Hepatocyte (in vitro differentiated cells): Measurements from ENCODE around the gene ACAD8. TPM values are rescaled to one million over a fixed set of nuclear protein-coding genes. Genes with fewer than 3 reads are reported as not detected.

Experiments used
- DNase-seq: peaks from one replicate; pipeline ENCODE4 v3.0.0-alpha.2; 2016; ENCODE audit warnings: low spot score
- H2AFZ ChIP-seq: fragments of 200-600 bp; sonication (generic); 2 replicates; pipeline ENCODE4 v1.6.0; 2016; ENCODE audit warnings: antibody characterized with exemption, mild to moderate bottlenecking
- H3K27ac ChIP-seq: fragments of 200-600 bp; sonication (generic); 2 replicates; pipeline ENCODE4 v1.5.1; 2016; ENCODE audit warnings: mild to moderate bottlenecking
- H3K27me3 ChIP-seq: fragments of 200-600 bp; sonication (generic); 2 replicates; pipeline ENCODE4 v1.6.1; 2016
- H3K36me3 ChIP-seq: fragments of 200-600 bp; sonication (generic); replicated peaks from 2 replicates; pipeline ENCODE4 v1.5.1; 2016; ENCODE audit warnings: low read depth; ENCODE audit not compliant: insufficient read depth
- H3K4me1 ChIP-seq: fragments of 200-600 bp; sonication (generic); 2 replicates; pipeline ENCODE4 v1.5.1; 2016; ENCODE audit warnings: mild to moderate bottlenecking, moderate library complexity; ENCODE audit not compliant: insufficient read depth
- H3K4me2 ChIP-seq: fragments of 200-600 bp; sonication (generic); 2 replicates; pipeline ENCODE4 v1.6.0; 2016
- H3K4me3 ChIP-seq: fragments of 200-600 bp; sonication (generic); 2 replicates; pipeline ENCODE4 v1.5.1; 2016; ENCODE audit warnings: mild to moderate bottlenecking
- H3K79me2 ChIP-seq: fragments of 200-600 bp; sonication (generic); 2 replicates; pipeline ENCODE4 v1.6.0; 2017; ENCODE audit warnings: mild to moderate bottlenecking
- H3K9me2 ChIP-seq: fragments of 200-600 bp; sonication (generic); replicated peaks from 2 replicates; pipeline ENCODE4 v1.6.0; 2017; ENCODE audit warnings: mild to moderate bottlenecking; ENCODE audit not compliant: insufficient read depth
- H3K9me3 ChIP-seq: fragments of 200-600 bp; sonication (generic); 2 replicates; pipeline ENCODE4 v1.5.1; 2016; ENCODE audit warnings: low read depth, mild to moderate bottlenecking
- H4K20me1 ChIP-seq: fragments of 200-600 bp; sonication (generic); 2 replicates; pipeline ENCODE4 v1.6.0; 2016; ENCODE audit warnings: mild to moderate bottlenecking; ENCODE audit not compliant: insufficient read depth, poor library complexity, severe bottlenecking
- CTCF ChIP-seq: fragments of 200-600 bp; sonication (generic); IDR thresholded peaks from 2 replicates; pipeline ENCODE4 v1.5.1; 2016; ENCODE audit warnings: antibody characterized with exemption, mild to moderate bottlenecking; ENCODE audit not compliant: poor library complexity
- EZH2 ChIP-seq: fragments of 200-600 bp; sonication (generic); IDR thresholded peaks from 2 replicates; pipeline ENCODE4 v1.6.1; 2016; ENCODE audit warnings: antibody characterized with exemption, mild to moderate bottlenecking, borderline replicate concordance
- EZH2phosphoT487 ChIP-seq: fragments of 200-600 bp; sonication (generic); IDR thresholded peaks from one replicate; pipeline ENCODE4 v1.6.1; 2018; ENCODE audit warnings: antibody characterized with exemption, mild to moderate bottlenecking, low read depth, moderate library complexity; ENCODE audit not compliant: unreplicated experiment, severe bottlenecking
- WGBS: methylation state at CpG from one replicate; pipeline ENCODE4 v1.1.6; 2016; ENCODE audit warnings: low lambda C conversion rate; ENCODE audit errors: missing lambda C conversion rate; 5-methylcytosine and 5-hydroxymethylcytosine counted together
- polyA plus RNA-seq: library from polyadenylated mRNA; unstranded; fragments of >200 nt; fragmentation: Nextera tagmentation; extraction: Ambion mirVana; gene quantifications from 2 replicates; pipeline ENCODE4 v1.2.1, GENCODE V29; 2016
- total RNA-seq: library from RNA; depleted of rRNA; stranded (reverse); fragments of >200 nt; gene quantifications from 2 replicates; pipeline ENCODE4 v1.2.3, GENCODE V29; 2014

ACAD8 gene
- total and polyA plus RNA-seq, 2 experiments from 2014 or later: 18.9 to 19.6 TPM

- no peaks in the 10 kb centered on the region for H3K27me3 ChIP-seq
- no peaks in the 10 kb centered on the region for H3K9me2 ChIP-seq
- H2AFZ ChIP-seq: peak overlapping the region; percentile 47
- H3K36me3 ChIP-seq: no peaks in the 10 kb centered on the region
- no peak for DNase-seq
- 4% methylated on average over 5 of the region's 5 CpGs for WGBS
- H4K20me1 ChIP-seq: peaks cover 18% of the 10 kb centered on the region
- no peak overlapping the region for H3K27ac ChIP-seq
- peak overlapping the region; percentile 59 for H3K4me3 ChIP-seq
- H3K9me3 ChIP-seq: no peaks in the 10 kb centered on the region
- H3K79me2 ChIP-seq: peaks cover 58% of the 10 kb centered on the region
- TF ChIP-seq EZH2phosphoT487: no peak
- no peak for TF ChIP-seq CTCF
- no peak for TF ChIP-seq EZH2
- H3K4me2 ChIP-seq: peak overlapping the region; percentile 79
- H3K4me1 ChIP-seq: peaks cover 17% of the 10 kb centered on the region
These were observed 30.2 kb upstream of the ACAD8 start for GRCh38 chr11:134223121-134223520.

DNA sequence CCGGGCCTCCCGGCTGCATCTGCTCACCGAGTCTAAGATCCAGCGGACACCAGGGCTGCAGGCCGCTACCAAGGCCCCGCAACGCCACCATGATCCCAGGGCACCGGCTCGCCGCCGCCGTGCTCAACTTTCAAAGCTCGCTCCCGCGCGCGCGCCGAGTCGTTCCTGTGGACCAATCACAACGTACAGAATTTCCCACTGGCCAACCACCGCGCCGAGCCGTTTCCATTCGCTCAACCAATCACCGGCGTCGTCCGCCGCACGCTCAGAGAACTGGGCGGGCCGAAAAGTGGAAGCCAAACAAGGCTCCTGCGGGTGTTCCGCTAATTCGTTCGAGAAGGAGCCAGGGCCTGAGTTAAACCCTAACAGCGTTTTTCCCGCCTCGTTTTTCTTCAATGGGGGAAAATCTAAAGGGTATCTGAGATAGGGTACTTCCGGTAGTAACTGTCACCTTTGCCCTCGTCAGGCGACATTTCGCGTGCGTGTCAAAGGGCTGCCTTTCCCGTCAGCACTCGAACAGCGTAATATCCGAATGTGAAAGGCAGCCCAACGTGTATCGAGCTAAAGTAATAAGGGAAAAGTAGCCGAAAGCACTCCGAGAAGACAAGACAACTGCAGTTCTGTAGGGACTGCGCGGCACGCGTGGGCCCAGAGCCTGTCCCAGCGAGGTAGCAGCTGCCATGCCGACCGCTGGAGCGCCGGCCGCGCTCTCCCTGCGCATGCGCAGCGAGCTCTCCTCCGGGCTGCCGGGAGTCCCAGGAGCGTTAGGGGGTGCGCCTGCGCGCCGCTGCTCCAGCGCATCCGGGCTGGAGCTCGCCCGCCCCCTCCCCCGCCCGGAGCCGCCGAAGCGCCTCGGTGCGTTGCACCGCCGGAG lies 29.3 kb upstream of the ACAD8 start, which contains the start of the genes NCAPD3 and VPS26B:
NCAPD3 (minus strand) TSS at position 132 of the 874 bp plus-strand sequence; CDS start at position 91, 41 bp downstream.
VPS26B (plus strand) TSS at position 836 of the 874 bp plus-strand sequence. CDS start 452 bp downstream, outside the sequence.
- Histone ChIP-seq H3K9me3 (no peaks in the 10 kb centered on the region), H3K36me3 (no peaks in the 10 kb centered on the region), H3K79me2 (peaks cover 68% of the 10 kb centered on the region), H3K4me1 (peaks cover 17% of the 10 kb centered on the region), H3K4me3 (peak within 1 kb of the TSS; percentile 78), H2AFZ (peak within 1 kb of the TSS; percentile 87), H3K27ac (peak within 1 kb of the TSS; percentile 86), H4K20me1 (peaks cover 25% of the 10 kb centered on the region), H3K4me2 (peak within 1 kb of the TSS; percentile 98), H3K27me3 (no peaks in the 10 kb centered on the region), H3K9me2 (no peaks in the 10 kb centered on the region)
- no peak for TF ChIP-seq CTCF
- no peak for TF ChIP-seq EZH2
- TF ChIP-seq EZH2phosphoT487: no peak
- WGBS: under 1% methylated on average over 61 of the region's 89 CpGs
- peak; percentile 98 for DNase-seq

- no peak for TF ChIP-seq CTCF
- no peak for TF ChIP-seq EZH2phosphoT487
- no peak for TF ChIP-seq EZH2
- Histone ChIP-seq H3K4me2 (peak overlapping the region; percentile 98), H3K27ac (peak overlapping the region; percentile 83), H3K4me3 (peak overlapping the region; percentile 78), H3K9me2 (no peaks in the 10 kb centered on the region), H3K27me3 (no peaks in the 10 kb centered on the region), H3K36me3 (no peaks in the 10 kb centered on the region), H3K4me1 (peaks cover 17% of the 10 kb centered on the region), H3K9me3 (no peaks in the 10 kb centered on the region), H2AFZ (peak overlapping the region; percentile 73), H4K20me1 (peaks cover 25% of the 10 kb centered on the region), H3K79me2 (peaks cover 77% of the 10 kb centered on the region)
- under 1% methylated on average over 77 of the region's 93 CpGs for WGBS
- peak; percentile 75 for DNase-seq
These were observed 28.4 kb upstream of the ACAD8 start for GRCh38 chr11:134224710-134225664.
